ENCODE results near the gene SETX.

The SETX gene

GRCh38 chr9:132216861-132217619 lies 137.7 kb downstream of the SETX start:
- no peak overlapping the region for H3K9ac ChIP-seq (ENCODE audit: low read length)
- no peak overlapping the region for H3K27ac ChIP-seq (ENCODE audit: low read length)
- peaks cover 22% of the 10 kb centered on the region for H3K27me3 ChIP-seq (ENCODE audit: low read depth, low read length)

GRCh38 chr9:132214027-132214622 lies 140.7 kb downstream of the SETX start:
- no peak for TF ChIP-seq CTCF (IDR thresholded peaks at IDR 0.05; ENCODE audit: low read depth, low read length)
- Histone ChIP-seq H3K4me2 (ENCODE audit: low read length) (no peak overlapping the region), H4K20me1 (ENCODE audit: insufficient read depth, low read length) (no peaks in the 10 kb centered on the region), H3K27ac (ENCODE audit: low read length) (no peak overlapping the region), H3K9me3 (ENCODE audit: insufficient read depth, low read length) (no peaks in the 10 kb centered on the region), H3K36me3 (replicated peaks; ENCODE audit: low read depth, low read length) (no peaks in the 10 kb centered on the region), H3K79me2 (ENCODE audit: low read length) (no peaks in the 10 kb centered on the region), H2AFZ (ENCODE audit: low read depth, low read length) (no peak overlapping the region), H3K4me3 (ENCODE audit: low read length) (no peak overlapping the region), H3K27me3 (ENCODE audit: low read depth, low read length) (peaks cover 6% of the 10 kb centered on the region; the same call in 1 of the 2 replicates), H3K4me1 (ENCODE audit: low read length) (no peaks in the 10 kb centered on the region), H3K9ac (ENCODE audit: low read length) (no peak overlapping the region)

More at GRCh38 chr9:132216861-132217619, 137.7 kb downstream of the SETX start:
- H3K36me3 ChIP-seq (replicated peaks; ENCODE audit: low read depth, low read length), result no peaks in the 10 kb centered on the region
- H3K79me2 ChIP-seq (ENCODE audit: low read length), result no peaks in the 10 kb centered on the region
- H3K9me3 ChIP-seq (ENCODE audit: insufficient read depth, low read length), result no peaks in the 10 kb centered on the region
- H2AFZ ChIP-seq (ENCODE audit: low read depth, low read length), result no peak overlapping the region
- no peak overlapping the region for H3K4me3 ChIP-seq (ENCODE audit: low read length)
- H3K4me2 ChIP-seq (ENCODE audit: low read length), result no peak overlapping the region
- H4K20me1 ChIP-seq (ENCODE audit: insufficient read depth, low read length), result no peaks in the 10 kb centered on the region
- H3K4me1 ChIP-seq (ENCODE audit: low read length), result no peaks in the 10 kb centered on the region
- TF ChIP-seq CTCF (IDR thresholded peaks at IDR 0.05; ENCODE audit: low read depth, low read length) (no peak), EZH2phosphoT487 (IDR thresholded peaks at IDR 0.05; ENCODE audit: low read depth) (no peak)

GRCh38 chr9:132211570-132211969 lies 143.2 kb downstream of the SETX start:
- TF ChIP-seq EZH2phosphoT487 (IDR thresholded peaks at IDR 0.05; ENCODE audit: low read depth), result no peak
- no peak for TF ChIP-seq CTCF (IDR thresholded peaks at IDR 0.05; ENCODE audit: low read depth, low read length)
- H3K4me2 ChIP-seq (ENCODE audit: low read length), result no peak overlapping the region
- H3K27me3 ChIP-seq (ENCODE audit: low read depth, low read length), result 0 out of 2 replicates have a peak, but pooled peaks cover 3% of the 10 kb centered on the region

More at GRCh38 chr9:132211570-132211969, 143.2 kb downstream of the SETX start:
- H3K79me2 ChIP-seq (ENCODE audit: low read length), result no peaks in the 10 kb centered on the region
- H3K9me3 ChIP-seq (ENCODE audit: insufficient read depth, low read length), result no peaks in the 10 kb centered on the region
- H3K9ac ChIP-seq (ENCODE audit: low read length), result no peak overlapping the region
- no peak overlapping the region for H2AFZ ChIP-seq (ENCODE audit: low read depth, low read length)
- H3K4me1 ChIP-seq (ENCODE audit: low read length), result no peaks in the 10 kb centered on the region
- no peak overlapping the region for H3K27ac ChIP-seq (ENCODE audit: low read length)
- no peaks in the 10 kb centered on the region for H3K36me3 ChIP-seq (replicated peaks; ENCODE audit: low read depth, low read length)
- no peak overlapping the region for H3K4me3 ChIP-seq (ENCODE audit: low read length)
- no peaks in the 10 kb centered on the region for H4K20me1 ChIP-seq (ENCODE audit: insufficient read depth, low read length)

All from OCI-LY3 (cell line).